Colon (tissue), 2 donors: Measurements from ENCODE around the gene KIF26B.

ENCODE experiments used
- FAIRE-seq: peaks from 2 replicates; lab custom pipeline; 2012; peaks lifted over from hg19 to GRCh38; lab: Jason Lieb, UNC
- donor health status: control.
- donor health status: control.

The KIF26B gene

DNA sequence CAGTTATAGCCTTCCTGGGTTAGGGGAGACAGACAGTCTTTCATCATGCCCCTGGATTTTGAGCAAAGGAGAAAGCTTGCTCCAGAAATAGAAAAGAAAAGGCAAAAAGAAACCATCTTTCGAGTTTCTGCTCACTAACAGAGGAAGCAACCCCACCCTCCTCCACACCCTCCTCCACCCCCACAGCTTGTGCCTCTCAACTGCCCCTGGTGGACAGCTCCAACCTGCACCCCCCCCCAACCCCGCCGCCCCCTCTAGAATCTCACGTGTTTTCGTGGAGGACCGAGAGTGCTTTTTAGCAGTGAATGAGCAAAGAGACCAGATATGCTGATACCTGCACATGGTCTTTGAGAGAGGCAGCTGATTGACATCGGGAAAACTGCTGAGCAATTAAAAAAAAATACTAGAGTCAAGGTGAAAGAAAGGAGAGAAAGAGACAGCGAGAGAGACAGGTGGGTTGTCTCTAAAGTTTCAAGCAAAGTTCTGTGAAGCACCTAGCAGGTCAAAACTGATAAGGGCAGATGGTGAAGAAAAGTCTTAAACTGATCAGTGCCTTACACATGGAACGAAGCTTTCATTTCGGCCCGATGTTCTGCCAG lies 358.3 kb downstream of the KIF26B start:
- no peak for FAIRE-seq

DNA sequence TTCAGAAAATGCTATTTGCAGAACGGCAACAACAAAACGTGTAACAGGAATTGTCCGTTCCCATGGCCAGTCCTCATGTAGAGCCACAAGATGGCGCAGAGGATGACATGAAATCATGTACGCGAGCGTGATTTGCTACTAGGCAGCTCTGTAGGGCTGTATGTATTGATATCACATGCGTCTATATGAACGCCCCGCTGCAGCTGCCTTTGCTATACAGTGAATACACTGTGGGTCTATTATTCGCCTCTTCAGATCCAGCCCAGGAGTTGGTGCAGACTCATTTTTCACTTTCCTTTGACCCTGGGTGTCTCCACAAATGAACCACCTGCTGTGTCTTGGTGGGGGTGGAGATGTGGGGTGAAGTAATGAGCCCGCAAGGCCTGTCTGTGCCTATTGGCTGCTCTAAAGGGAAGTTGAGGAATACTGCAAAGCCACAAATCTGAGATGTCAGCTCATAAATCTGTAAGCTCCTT lies 361.5 kb downstream of the KIF26B start:
- no peak for FAIRE-seq

- no peak for FAIRE-seq
These were observed 365.8 kb downstream of the KIF26B start for GRCh38 chr1:245520611-245521010.

GRCh38 chr1:245526141-245526540 lies 371.4 kb downstream of the KIF26B start:
- FAIRE-seq: no peak

- FAIRE-seq: no peak
These were observed 373.5 kb downstream of the KIF26B start for GRCh38 chr1:245528258-245528635.

- no peak for FAIRE-seq
These were observed 376.2 kb downstream of the KIF26B start for GRCh38 chr1:245530937-245531336.

DNA sequence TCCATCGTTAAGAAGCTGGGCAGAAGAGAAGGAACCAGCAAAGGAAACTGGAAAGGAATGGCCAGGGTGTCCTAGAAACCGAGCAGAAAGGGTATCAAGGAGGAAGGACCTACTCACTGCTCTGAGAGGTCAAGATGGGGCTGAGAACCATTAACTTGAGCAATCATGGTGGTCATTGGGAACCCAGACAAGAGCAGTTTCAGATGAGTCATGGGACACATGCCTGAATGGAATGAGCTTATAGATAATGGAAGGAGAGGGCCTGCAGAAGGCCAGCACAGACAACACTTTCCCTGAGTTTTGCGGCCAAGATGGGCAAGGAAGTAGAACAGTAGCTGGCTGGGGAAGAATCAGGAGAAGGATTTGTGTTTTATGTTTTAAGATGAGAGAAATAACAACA lies 383.2 kb downstream of the KIF26B start:
- FAIRE-seq: no peak

DNA sequence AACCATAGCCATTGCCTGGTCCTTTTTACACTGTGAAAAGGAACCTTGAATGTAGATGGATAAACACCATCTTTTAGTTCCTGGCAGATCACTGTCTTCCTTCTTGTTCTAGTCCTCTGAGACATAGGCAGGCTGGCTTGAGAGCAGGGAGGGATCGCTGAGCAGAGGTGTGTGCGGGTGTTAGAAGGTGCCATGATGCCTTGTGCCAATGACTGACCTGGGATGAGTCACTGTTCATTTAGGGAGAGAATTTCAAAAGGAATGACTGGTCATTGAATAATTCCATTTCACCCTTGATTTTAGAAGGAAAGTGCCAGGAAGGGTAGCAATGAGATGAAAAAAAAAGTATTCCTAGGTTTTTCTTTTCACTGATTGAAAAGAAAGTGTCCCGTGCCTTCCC lies 383.9 kb downstream of the KIF26B start:
- no peak for FAIRE-seq

DNA sequence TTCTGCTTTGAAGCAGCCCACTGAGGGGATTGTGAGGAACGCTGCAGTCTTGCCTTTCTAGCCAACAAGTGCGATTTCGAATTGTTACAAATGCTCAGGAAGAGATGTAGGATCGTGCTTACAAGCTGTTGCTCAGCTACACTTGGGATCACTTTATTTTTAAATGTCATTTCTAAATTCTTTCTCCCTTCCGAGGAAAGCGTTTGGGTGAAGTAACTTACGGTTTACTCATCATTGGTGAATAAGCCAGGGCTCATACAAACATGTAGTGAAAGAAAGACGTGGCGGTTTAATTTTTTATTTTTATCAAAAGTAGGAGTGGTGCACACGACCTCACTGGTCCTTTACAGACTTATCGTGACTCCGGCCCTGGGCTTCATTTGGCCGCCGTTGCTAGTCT lies 386.6 kb downstream of the KIF26B start:
- no peak for FAIRE-seq

- no peak for FAIRE-seq
These were observed 387.6 kb downstream of the KIF26B start for GRCh38 chr1:245542365-245542764.

DNA sequence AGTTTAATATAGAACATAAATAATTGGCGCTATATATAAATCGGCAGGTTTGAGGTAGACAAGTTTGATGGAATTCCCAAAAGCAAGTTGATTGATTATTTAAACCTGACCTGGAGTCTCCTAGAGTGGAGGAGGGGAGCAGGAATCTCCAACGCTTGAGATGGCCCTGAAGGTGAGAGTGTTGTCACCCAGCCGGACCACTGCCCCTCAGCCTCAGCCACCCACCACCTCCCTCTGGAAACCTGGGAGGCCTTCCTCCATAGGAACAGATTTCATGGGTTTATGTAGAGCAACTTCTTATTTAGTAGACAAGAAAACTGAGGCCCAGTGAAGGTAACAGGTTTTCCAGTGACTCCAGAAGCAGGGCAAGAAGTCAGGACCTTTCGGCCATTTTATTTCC lies 389.5 kb downstream of the KIF26B start:
- FAIRE-seq: no peak

- no peak for FAIRE-seq
These were observed 392.1 kb downstream of the KIF26B start for GRCh38 chr1:245546875-245547274.

- FAIRE-seq: no peak
These were observed 395.4 kb downstream of the KIF26B start for GRCh38 chr1:245549996-245550719.

DNA sequence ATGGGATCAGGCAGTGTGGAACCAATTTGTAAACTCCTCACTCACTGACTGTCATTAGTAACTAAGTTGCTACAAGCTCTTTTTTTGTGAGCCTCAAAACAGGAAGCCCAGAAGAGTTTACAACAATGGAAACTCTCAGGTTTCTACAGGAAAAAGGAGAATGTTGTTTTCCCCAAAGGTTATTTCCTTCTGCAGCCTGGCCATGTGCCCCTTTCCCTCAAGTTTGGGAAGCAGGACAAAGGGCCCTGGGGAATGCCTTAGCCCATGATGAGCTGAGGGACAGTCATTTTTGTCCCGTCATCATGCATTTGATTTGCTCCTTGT lies 395.9 kb downstream of the KIF26B start:
- FAIRE-seq: no peak

- FAIRE-seq: no peak
These were observed 396.8 kb downstream of the KIF26B start for GRCh38 chr1:245551536-245551935.

DNA sequence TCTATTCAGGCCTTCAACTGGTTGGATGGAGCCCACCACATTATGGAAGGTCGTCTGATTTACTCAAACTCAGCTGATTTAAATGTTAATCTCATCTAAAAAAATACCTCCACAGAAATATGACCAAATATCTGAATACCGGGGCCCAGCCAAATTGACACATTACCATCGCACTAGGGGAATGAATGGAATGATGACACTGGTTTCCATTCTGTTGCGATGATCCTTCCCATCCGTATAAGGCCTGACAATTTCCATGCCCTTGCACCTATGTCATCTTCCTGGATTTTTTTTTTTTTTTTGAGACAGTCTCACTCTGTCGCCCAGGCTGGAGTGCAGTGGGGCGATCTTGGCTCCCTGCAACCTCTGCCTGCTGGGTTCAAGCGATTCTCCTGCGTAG lies 397.5 kb downstream of the KIF26B start:
- FAIRE-seq: no peak

- no peak for FAIRE-seq
These were observed 401.3 kb downstream of the KIF26B start for GRCh38 chr1:245556057-245556456.

DNA sequence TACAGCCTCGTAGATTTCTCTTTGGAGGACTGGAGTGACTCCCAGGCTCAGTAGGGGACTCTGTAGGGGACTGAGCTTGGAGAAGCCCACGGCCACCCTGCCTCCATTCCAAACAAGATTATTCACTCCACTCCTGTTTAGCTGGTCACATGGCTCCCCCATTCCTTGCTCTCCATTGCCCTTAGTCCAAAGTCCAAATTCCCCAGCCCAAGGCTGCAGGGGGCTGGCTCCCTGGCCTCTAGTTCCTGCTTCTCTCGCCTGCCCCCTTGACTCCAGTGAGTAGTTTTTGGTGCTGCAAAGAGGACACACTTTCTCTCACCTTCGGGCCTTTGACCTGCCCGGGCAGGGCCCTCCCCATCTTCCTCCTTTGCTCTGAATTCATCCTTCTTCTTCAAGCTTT lies 403.3 kb downstream of the KIF26B start:
- FAIRE-seq: no peak

DNA sequence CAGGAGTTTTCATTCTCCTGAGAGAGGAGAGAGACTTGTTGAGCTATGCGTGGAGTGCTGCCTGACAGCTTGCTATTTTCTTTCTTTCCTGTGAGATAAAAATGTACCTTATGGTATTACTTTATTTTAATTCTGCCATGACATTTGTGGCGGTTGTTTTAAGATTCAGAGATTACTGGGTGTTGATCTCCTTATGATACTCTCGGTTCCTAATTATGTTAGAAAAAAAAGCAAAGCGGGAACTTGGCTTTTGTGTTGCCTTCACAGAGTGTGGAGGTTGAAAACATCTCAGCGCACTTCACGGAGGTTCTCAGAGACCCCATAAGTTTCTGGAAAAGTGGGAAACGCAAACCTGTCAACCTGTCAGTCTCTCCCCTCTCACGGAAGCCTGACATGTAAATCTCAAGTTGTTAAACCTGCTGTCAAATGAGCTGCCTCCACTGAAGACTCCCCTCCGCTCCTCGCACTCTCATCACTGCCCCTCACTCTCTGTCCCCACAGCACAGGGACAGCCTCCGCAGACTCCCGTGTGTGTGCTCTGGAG lies 405.6 kb downstream of the KIF26B start:
- no peak for FAIRE-seq

DNA sequence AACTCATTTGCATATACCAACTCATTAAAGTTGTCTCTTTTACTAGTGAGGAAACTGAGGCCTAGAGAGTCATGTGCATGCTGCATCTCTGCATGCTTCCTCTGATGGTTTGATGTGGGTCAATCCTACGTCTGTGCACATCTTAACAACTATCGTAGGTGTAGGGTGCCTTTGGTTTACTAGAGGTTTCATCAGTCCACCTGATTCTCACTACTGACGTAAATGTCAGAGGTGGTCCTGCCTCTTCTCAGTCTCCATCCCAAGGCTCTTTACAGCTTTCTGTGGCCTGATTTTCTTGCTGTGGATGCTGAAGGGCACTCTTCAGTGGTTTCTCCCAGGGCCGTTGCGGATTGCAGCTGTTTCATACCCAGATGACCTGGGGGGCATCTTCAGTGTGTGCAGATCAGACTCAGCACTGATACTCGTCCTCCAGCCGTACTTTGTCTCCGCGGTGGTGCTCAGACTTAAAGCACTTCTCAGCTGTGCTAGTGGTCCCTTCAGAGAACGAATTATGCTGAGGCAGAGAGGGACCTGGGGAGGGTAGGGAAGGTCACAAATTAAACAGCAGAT lies 407.0 kb downstream of the KIF26B start:
- FAIRE-seq: no peak

DNA sequence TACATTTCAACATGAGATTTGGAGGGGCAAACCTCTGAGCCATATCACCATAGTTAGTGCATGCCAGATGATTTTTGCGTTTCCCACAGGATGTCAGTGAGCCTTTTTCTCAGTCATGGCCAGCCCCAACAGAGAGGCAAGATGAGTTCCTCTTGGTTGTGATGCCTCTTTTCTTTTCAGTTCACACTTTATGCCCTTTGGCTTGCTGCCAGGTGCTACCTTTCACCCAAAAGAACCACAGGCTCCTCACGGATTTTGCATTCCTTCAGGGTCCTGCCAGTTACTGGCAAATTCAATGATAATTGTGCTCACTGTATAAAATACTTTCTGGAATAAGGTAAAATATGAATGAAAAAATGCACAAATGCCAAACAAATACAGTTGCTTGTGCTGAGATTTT lies 411.3 kb downstream of the KIF26B start:
- no peak for FAIRE-seq

DNA sequence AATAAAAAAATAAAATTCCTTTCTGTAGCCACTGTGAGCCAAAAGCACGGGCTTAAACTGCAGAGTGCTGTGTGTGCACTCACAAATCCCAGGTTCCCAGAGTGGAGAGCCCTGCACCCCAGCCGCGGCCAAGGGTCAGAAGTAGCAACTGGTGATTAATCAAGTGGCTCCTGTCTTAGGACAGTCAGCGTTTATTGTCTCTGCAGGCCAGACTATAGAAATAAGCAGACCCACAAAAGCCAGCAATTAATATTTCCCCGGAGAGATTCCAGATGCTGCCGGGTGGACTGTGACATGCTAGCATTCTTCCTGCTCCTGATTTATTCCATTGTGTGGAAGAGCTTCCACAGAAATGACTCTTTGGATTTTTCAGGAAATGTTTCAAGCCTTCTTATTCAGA lies 412.2 kb downstream of the KIF26B start:
- FAIRE-seq: no peak

- no peak for FAIRE-seq
These were observed 417.1 kb downstream of the KIF26B start for GRCh38 chr1:245571815-245572294.
